ENCODE measurements around the gene HEBP2. TPM values are rescaled to one million over a fixed set of nuclear protein-coding genes. Genes with fewer than 3 reads are reported as not detected.
"Not testable (repeated sequence)": the region's sequence is repeated elsewhere in the genome, so short reads cannot be mapped to it uniquely, and the experiment has no call there.

The HEBP2 gene
- total RNA-seq, 1 donor from 2014 or later, result 20.0 TPM

GRCh38 chr6:138420356-138420755 is 16.3 kb downstream of the HEBP2 start:
- Mint-ChIP-seq H3K36me3 (ENCODE audit: low read depth) (peaks cover 13% of the 10 kb centered on the region), H3K27me3 (ENCODE audit: low read depth) (no peaks in the 10 kb centered on the region), H3K9me3 (no peaks in the 10 kb centered on the region), H3K27ac (no peak overlapping the region), H3K4me3 (ENCODE audit: low read depth) (no peak overlapping the region), H3K4me1 (ENCODE audit: low read depth) (peaks cover 6% of the 10 kb centered on the region)
- no peak for DNase-seq (ENCODE audit: low spot score)
- intact Hi-C loops (cut with micrococcal nuclease), result no loop called here

- H3K9me3 Mint-ChIP-seq, result no peaks in the 10 kb centered on the region
- intact Hi-C loops (cut with micrococcal nuclease), result no loop called here
- peaks cover 13% of the 10 kb centered on the region for H3K36me3 Mint-ChIP-seq (ENCODE audit: low read depth)
- no peak overlapping the region for H3K4me3 Mint-ChIP-seq (ENCODE audit: low read depth)
- no peaks in the 10 kb centered on the region for H3K27me3 Mint-ChIP-seq (ENCODE audit: low read depth)
- peaks cover 6% of the 10 kb centered on the region for H3K4me1 Mint-ChIP-seq (ENCODE audit: low read depth)
- no peak overlapping the region for H3K27ac Mint-ChIP-seq
- DNase-seq (ENCODE audit: low spot score), result no peak
Observed at GRCh38 chr6:138421089-138421488, 17.1 kb downstream of the HEBP2 start.

- Mint-ChIP-seq H3K27ac (no peak overlapping the region), H3K27me3 (ENCODE audit: low read depth) (no peaks in the 10 kb centered on the region), H3K9me3 (no peaks in the 10 kb centered on the region), H3K4me1 (ENCODE audit: low read depth) (peaks cover 6% of the 10 kb centered on the region), H3K36me3 (ENCODE audit: low read depth) (peaks cover 13% of the 10 kb centered on the region), H3K4me3 (ENCODE audit: low read depth) (no peak overlapping the region)
- intact Hi-C loops (cut with micrococcal nuclease), result no loop called here
- DNase-seq (ENCODE audit: low spot score), result no peak
Observed at GRCh38 chr6:138421608-138422007, 17.6 kb downstream of the HEBP2 start.

- Mint-ChIP-seq H3K36me3 (ENCODE audit: low read depth) (peaks cover 8% of the 10 kb centered on the region), H3K4me3 (ENCODE audit: low read depth) (no peak overlapping the region), H3K27me3 (ENCODE audit: low read depth) (no peaks in the 10 kb centered on the region), H3K4me1 (ENCODE audit: low read depth) (peaks cover 6% of the 10 kb centered on the region), H3K9me3 (no peaks in the 10 kb centered on the region), H3K27ac (no peak overlapping the region)
- DNase-seq (ENCODE audit: low spot score), result no peak
- intact Hi-C loops (cut with micrococcal nuclease), result no loop called here
Observed at GRCh38 chr6:138422861-138423260, 18.8 kb downstream of the HEBP2 start.

DNA sequence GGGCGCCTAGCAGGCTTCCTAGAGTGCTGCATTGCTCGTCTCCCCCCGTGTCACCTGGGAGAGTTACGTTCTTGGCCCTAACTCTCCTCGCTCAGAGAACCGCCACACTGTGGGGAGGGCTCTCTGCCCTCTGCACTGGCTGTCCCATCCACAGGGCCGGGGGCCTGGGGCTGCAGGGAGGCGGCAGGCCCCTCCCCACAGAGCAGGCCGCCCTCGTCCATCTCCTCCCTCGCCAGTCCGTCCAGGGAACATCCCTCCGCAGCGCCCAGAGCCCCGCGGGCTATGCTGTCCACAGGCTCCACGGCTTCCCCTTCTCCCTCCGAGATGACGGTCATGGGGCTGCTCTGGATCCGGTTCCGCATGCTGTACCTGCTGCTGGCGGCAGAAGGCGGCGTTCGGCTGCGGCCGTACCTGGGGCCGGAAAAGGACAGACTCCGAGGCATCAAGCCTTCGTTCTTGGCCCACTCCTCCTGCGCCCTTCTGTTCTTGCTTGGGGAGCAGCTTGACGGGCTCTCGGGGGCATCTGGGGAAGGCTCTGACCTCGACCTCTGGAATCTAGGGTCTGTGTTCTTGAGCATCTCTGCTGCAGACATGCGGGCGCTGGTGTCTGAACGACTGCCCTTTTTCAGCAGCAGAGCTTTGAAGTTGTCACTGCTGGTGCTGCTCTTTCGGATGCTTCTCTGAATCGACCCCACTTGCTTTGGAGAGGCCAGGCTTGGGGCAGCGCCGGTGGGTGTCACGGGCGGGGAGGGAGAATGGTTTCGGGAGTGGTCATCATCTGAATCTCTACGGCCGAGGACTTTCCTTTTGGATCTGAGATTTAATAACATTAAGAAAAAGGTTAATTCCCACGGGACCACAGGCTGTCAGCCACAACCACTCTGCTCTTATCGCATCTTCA is 20.2 kb downstream of the HEBP2 start:
- Mint-ChIP-seq H3K4me3 (ENCODE audit: low read depth) (no peak overlapping the region), H3K36me3 (ENCODE audit: low read depth) (no peaks in the 10 kb centered on the region), H3K27ac (no peak overlapping the region), H3K27me3 (ENCODE audit: low read depth) (peaks cover under 1% of the 10 kb centered on the region), H3K9me3 (no peaks in the 10 kb centered on the region), H3K4me1 (ENCODE audit: low read depth) (peaks cover 4% of the 10 kb centered on the region)
- intact Hi-C loops (cut with micrococcal nuclease), result no loop called here
- DNase-seq (ENCODE audit: low spot score), result no peak

GRCh38 chr6:138425256-138425655 is 21.2 kb downstream of the HEBP2 start:
- DNase-seq (ENCODE audit: low spot score); intact Hi-C loops (cut with micrococcal nuclease); H3K9me3 Mint-ChIP-seq; H3K4me1 Mint-ChIP-seq (ENCODE audit: low read depth); H3K27ac Mint-ChIP-seq; H3K27me3 Mint-ChIP-seq (ENCODE audit: low read depth); H3K36me3 Mint-ChIP-seq (ENCODE audit: low read depth); H3K4me3 Mint-ChIP-seq (ENCODE audit: low read depth): not testable (repeated sequence)

GRCh38 chr6:138426500-138427123 is 22.6 kb downstream of the HEBP2 start:
- Mint-ChIP-seq H3K4me3 (ENCODE audit: low read depth) (no peak overlapping the region), H3K27me3 (ENCODE audit: low read depth) (peaks cover 3% of the 10 kb centered on the region), H3K27ac (no peak overlapping the region), H3K9me3 (no peaks in the 10 kb centered on the region), H3K4me1 (ENCODE audit: low read depth) (peaks cover 4% of the 10 kb centered on the region), H3K36me3 (ENCODE audit: low read depth) (no peaks in the 10 kb centered on the region)
- intact Hi-C loops (cut with micrococcal nuclease), result no loop called here
- DNase-seq (ENCODE audit: low spot score), result no peak

GRCh38 chr6:138427701-138428100 is 23.7 kb downstream of the HEBP2 start:
- H3K27me3 Mint-ChIP-seq (ENCODE audit: low read depth), result peaks cover 3% of the 10 kb centered on the region
- no peaks in the 10 kb centered on the region for H3K9me3 Mint-ChIP-seq
- DNase-seq (ENCODE audit: low spot score), result no peak
- H3K36me3 Mint-ChIP-seq (ENCODE audit: low read depth), result no peaks in the 10 kb centered on the region
- H3K4me3 Mint-ChIP-seq (ENCODE audit: low read depth), result no peak overlapping the region
- peaks cover 4% of the 10 kb centered on the region for H3K4me1 Mint-ChIP-seq (ENCODE audit: low read depth)
- intact Hi-C loops (cut with micrococcal nuclease), result loop anchor here (2.0 kb wide), 1 partner anchor 311 kb away; no protein-coding TSS in a partner anchor
- no peak overlapping the region for H3K27ac Mint-ChIP-seq

DNA sequence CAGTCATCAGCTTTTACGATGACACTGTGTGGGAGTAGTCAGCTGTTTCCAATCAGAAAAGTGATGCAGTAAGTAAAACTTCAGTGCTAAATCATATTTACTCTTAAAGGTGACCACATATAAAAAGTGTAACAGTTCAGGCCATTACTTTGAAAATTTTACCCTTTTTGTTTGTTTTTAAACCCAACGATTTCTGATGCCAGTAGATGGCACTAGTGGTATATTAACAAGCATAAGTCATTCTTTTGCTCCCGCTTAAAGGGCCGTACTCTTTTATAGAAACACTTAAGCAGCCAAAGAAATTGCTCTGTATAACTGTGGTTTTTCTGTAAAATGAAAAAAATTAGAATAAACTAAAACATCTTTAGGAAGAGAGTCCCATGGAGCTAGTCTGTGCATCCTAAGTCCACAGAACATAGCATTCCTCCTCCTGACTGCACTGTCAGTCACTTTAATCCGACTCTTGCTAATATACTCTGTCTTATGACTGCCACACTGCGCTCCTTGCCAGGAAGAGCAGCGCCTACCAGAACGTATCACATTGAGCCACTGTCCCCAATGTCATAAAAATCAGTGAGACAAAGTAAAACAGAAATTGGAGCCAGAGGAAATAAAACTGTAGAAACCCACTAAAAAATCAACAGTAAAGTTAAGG is 25.0 kb downstream of the HEBP2 start:
- Mint-ChIP-seq H3K27me3 (ENCODE audit: low read depth) (peaks cover 3% of the 10 kb centered on the region), H3K27ac (no peak overlapping the region), H3K4me1 (ENCODE audit: low read depth) (no peaks in the 10 kb centered on the region), H3K9me3 (no peaks in the 10 kb centered on the region), H3K36me3 (ENCODE audit: low read depth) (no peaks in the 10 kb centered on the region), H3K4me3 (ENCODE audit: low read depth) (no peak overlapping the region)
- DNase-seq (ENCODE audit: low spot score), result no peak
- intact Hi-C loops (cut with micrococcal nuclease), result loop anchor here (1.0 to 2.0 kb wide), 4 partner anchors 80 to 312 kb away; no protein-coding TSS in a partner anchor

GRCh38 chr6:138429761-138430160 is 25.7 kb downstream of the HEBP2 start:
- intact Hi-C loops (cut with micrococcal nuclease), result loop anchor here (1.0 to 2.0 kb wide), 4 partner anchors 80 to 313 kb away; no protein-coding TSS in a partner anchor
- H3K27me3 Mint-ChIP-seq (ENCODE audit: low read depth), result peaks cover 3% of the 10 kb centered on the region
- H3K9me3 Mint-ChIP-seq, result no peaks in the 10 kb centered on the region
- H3K27ac Mint-ChIP-seq, result no peak overlapping the region
- H3K4me3 Mint-ChIP-seq (ENCODE audit: low read depth), result no peak overlapping the region
- H3K36me3 Mint-ChIP-seq (ENCODE audit: low read depth), result no peaks in the 10 kb centered on the region
- no peak for DNase-seq (ENCODE audit: low spot score)
- H3K4me1 Mint-ChIP-seq (ENCODE audit: low read depth), result no peaks in the 10 kb centered on the region

- intact Hi-C loops (cut with micrococcal nuclease), result no loop called here
- no peaks in the 10 kb centered on the region for H3K36me3 Mint-ChIP-seq (ENCODE audit: low read depth)
- H3K27ac Mint-ChIP-seq, result no peak overlapping the region
- H3K27me3 Mint-ChIP-seq (ENCODE audit: low read depth), result peaks cover 3% of the 10 kb centered on the region
- no peak for DNase-seq (ENCODE audit: low spot score)
- H3K4me1 Mint-ChIP-seq (ENCODE audit: low read depth), result no peaks in the 10 kb centered on the region
- H3K4me3 Mint-ChIP-seq (ENCODE audit: low read depth), result no peak overlapping the region
- no peaks in the 10 kb centered on the region for H3K9me3 Mint-ChIP-seq
Observed at GRCh38 chr6:138430361-138431145, 26.5 kb downstream of the HEBP2 start.

GRCh38 chr6:138431256-138432062 is 27.4 kb downstream of the HEBP2 start:
- Mint-ChIP-seq H3K36me3 (ENCODE audit: low read depth) (no peaks in the 10 kb centered on the region), H3K27me3 (ENCODE audit: low read depth) (peaks cover 3% of the 10 kb centered on the region), H3K4me1 (ENCODE audit: low read depth) (no peaks in the 10 kb centered on the region), H3K9me3 (no peaks in the 10 kb centered on the region), H3K4me3 (ENCODE audit: low read depth) (no peak overlapping the region), H3K27ac (no peak overlapping the region)
- no peak for DNase-seq (ENCODE audit: low spot score)
- intact Hi-C loops (cut with micrococcal nuclease), result no loop called here

Measured in activated T-helper 2 cell treated with anti-CD3 and anti-CD28 coated beads, Interferon-gamma antibody, Interleukin-2, Interleukin-4, amounts not matched to agents 10 μg/mL and 5 μg/mL and 100 μg/mL, durations not matched to agents 14 hours and 24 hours and 36 hours (primary cell).